GM21390 (cell line): Measurements from ENCODE around the gene ZNF609.
A peak's percentile ranks its signal among the peaks of the same experiment; 100 is the strongest.

Experiments
- ATAC-seq: cut with Tn5 transposase; IDR thresholded peaks from one replicate; pipeline ENCODE4 v1.9.1; 2021; ENCODE audit not compliant: unreplicated experiment

ZNF609 gene

DNA sequence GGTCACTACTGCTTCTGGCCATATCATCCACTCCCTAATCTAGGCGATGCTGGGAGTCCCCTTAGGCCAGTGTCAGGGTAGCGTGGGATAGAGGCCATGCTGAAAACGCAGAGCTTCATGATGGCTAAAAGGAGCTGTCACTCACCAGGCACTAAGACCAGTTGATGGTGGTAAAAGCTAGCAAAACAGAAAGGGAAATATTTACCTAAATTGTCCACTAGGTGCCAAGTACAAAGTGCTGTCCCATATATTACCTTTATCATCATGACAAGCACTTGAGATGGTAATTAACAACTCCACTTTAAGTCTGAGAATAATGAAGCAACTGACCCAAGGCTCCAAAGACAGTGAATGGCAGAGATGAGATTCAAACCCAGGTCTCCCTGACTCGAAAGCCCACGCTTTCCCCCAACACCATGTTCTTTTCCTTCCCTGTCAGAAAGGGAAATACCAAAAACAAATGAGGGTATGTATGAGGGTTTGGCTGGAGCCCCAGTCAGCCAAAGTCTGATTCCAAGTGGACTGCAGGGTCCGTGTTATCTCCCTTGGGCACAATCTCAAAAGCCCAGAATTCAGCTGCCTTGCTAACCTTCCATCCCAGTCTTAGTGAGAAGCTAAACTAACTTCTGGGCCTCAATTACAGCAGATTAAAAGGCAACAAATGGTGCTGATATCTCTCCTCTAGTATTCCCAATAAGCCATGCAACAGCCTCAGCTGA, 230.4 kb downstream of the ZNF609 start:
- no peak for ATAC-seq

GRCh38 chr15:64691896-64692565, 231.7 kb downstream of the ZNF609 start:
- no peak for ATAC-seq

- ATAC-seq: no peak
Observed at GRCh38 chr15:64693134-64693533, 232.8 kb downstream of the ZNF609 start.

GRCh38 chr15:64694816-64695215, 234.4 kb downstream of the ZNF609 start:
- ATAC-seq: no peak

DNA sequence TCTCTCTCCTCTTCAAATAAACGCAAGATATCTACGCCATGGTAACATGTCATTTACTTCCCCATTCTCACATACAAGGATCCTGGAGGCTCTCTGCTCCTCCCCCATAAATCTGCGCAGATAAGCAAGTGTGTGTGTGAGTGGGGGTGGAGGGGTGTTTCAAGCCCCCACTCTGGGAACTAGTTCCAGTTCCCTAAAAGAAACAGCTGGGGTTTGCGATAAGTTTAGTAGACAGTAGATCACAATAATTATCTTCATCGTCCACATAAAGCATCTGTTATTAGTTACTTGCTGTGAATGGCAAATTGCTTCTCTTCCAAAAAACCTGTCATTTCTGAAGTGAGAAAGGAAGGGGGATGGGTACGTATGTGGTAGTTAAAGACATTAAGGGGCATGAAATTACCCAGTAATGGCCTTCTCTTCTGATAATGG, 235.2 kb downstream of the ZNF609 start:
- ATAC-seq: no peak

DNA sequence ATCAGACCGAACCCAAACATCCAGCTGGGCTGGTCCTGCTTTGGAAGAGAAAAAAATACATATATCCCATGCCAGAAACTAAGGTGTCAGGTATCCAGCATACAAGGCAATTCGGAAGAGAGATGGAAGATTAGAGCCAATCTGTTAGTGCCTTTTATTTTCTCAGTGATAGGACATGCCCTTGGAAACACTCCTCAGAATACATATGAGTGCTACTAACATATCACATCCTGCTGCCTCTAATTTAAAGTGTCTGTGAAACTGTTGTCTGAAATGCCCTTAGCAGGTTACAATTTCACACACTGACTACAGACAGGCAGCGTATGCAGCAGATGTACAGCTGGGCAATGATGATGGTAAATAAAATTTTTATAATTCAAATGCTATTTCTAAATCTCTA, 236.1 kb downstream of the ZNF609 start:
- no peak for ATAC-seq

DNA sequence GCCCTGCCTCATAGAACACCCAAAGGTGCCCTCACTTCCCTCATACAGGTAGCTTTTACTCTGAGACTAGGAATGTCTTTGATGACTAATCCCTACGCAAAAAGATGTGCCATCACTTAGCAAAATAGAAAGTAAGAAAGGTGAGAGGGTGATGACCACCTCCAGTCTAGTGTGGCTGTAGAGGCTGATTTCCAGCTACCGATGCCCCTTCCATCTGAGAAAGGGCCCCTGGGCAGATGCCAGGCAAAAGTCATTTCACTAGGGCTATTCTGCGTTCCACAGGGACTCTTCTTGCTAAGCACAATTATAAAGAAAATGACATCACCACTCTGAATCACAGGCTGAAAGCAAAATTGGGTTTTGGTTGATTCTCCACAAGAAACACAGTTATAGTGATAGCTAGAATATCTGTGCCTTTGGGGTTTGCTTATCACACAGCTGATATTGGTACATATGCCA, 237.6 kb downstream of the ZNF609 start:
- ATAC-seq: no peak

DNA sequence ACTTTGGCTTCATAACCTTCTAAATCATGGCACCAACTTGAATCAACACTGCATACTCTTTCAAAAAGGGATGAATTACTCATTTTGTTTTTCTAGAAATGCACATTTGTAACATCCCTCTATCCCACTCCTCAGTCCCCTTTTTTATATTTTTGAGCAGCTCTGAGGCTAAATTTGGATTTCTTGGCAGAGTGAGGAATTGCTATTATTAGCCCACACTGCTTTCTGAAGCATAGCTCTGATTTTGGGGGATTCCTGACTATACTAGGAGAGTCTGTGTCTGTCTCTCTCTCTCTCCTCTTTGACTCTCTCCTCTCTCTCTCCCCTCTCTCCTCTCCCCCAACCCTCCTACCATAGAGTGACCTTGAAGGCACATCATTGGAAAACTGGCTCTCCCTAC, 238.4 kb downstream of the ZNF609 start:
- no peak for ATAC-seq

GRCh38 chr15:64699751-64700388, 239.5 kb downstream of the ZNF609 start:
- no peak for ATAC-seq

- no peak for ATAC-seq
Observed at GRCh38 chr15:64701051-64701450, 240.7 kb downstream of the ZNF609 start.

- ATAC-seq: no peak
Observed at GRCh38 chr15:64701482-64702184, 241.3 kb downstream of the ZNF609 start.

- peak; percentile 86 for ATAC-seq
Observed at GRCh38 chr15:64702816-64703631, 242.6 kb downstream of the ZNF609 start.

GRCh38 chr15:64703632-64703959, 243.2 kb downstream of the ZNF609 start:
- no peak for ATAC-seq

GRCh38 chr15:64705006-64705405, 244.6 kb downstream of the ZNF609 start:
- no peak for ATAC-seq

DNA sequence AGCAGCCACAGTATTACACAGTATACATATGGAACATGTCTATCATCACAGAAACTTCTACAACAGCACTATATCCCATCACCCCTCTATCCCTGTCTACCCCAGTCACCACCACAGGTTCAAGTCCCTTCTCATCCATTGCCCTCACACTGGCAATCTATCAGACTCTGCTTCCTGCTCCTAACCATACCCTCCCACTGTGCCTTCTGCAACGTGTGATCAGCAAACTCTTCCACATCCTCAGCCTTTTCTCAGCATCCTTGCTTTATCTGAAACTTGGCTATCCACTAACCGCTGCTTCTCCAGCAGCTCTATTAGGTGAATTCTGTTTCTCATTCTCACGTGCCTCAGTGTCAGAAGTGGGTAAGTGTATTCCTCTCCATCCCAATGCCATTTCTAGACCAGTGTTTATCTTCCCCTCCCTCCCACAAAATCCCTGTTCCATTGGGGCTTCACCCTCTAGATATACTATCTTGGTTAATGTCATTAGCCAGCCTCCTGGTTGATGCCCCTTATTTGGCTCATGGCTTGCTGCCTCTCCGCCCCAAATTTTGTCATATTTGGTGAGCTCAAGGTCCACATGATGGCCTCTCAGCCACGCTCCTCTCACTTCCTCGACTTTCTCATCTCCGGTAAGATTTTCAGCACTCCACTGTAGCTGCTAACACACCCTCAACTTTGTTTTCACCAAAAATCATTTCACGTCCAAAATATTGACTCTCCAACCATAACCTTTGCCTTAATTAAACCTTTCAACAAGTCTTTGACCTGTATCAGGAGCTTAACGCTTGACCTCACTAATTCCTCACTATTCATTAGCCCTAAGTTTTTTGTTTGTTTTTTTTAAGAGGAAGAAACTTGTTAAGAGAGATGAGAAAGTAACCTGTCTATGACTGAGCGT, 245.9 kb downstream of the ZNF609 start:
- ATAC-seq: no peak

- no peak for ATAC-seq
Observed at GRCh38 chr15:64710676-64711428, 250.5 kb downstream of the ZNF609 start.

GRCh38 chr15:64712353-64712752, 252.0 kb downstream of the ZNF609 start:
- no peak for ATAC-seq

- ATAC-seq: no peak
Observed at GRCh38 chr15:64713592-64713991, 253.2 kb downstream of the ZNF609 start.

DNA sequence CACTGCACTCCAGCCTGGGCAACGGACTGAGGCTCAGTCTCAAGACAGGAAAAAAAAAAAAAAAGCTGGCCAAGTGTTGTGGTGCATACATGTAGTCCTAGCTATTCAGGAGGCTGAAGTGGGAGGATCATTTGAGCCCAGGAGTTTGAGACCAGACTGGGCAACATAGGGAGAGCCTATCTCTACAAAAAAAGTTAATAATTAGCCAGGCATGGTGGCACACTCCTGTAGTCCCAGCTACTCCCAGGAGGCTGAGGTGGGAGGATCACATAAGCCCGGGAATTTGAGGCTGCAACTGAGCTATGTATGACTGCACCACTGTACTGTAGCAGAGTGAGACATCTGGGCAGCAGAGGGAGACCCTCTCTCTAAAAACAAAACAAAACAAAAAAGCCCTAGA, 256.1 kb downstream of the ZNF609 start:
- no peak for ATAC-seq
